Memory B cell (primary cell): ENCODE data around the gene RHOB.
"Not testable (repeated sequence)": the region's sequence is repeated elsewhere in the genome, so short reads cannot be mapped to it uniquely, and the experiment has no call there.

Source experiments
- ATAC-seq: fragments of 150-1000 bp; cut with Tn5 transposase; 2 replicates; pipeline ENCODE4 v1.10.0; 2021; ENCODE audit warnings: low read depth, mild to moderate bottlenecking, moderate library complexity
- DNase-seq, 2 donors: peaks; one replicate each; pipeline ENCODE4 v3.0.0; 2022; ENCODE audit warnings: low spot score in 2 of 2
- H3K27ac Mint-ChIP-seq: one replicate; pipeline ENCODE4 v1.8.0; 2022; ENCODE audit warnings: mild to moderate bottlenecking, moderate library complexity, mixed read lengths
- H3K27me3 Mint-ChIP-seq: one replicate; pipeline ENCODE4 v1.8.0; 2022; ENCODE audit warnings: mixed read lengths
- H3K36me3 Mint-ChIP-seq: one replicate; pipeline ENCODE4 v1.8.0; 2022; ENCODE audit warnings: mild to moderate bottlenecking, mixed read lengths
- H3K4me1 Mint-ChIP-seq: one replicate; pipeline ENCODE4 v1.8.0; 2022; ENCODE audit warnings: mixed read lengths
- H3K4me3 Mint-ChIP-seq: one replicate; pipeline ENCODE4 v1.8.0; 2022; ENCODE audit warnings: mild to moderate bottlenecking, moderate library complexity, mixed read lengths
- H3K9me3 Mint-ChIP-seq: one replicate; pipeline ENCODE4 v1.8.0; 2022; ENCODE audit warnings: mixed read lengths

The RHOB gene

GRCh38 chr2:20417230-20417821 is 29.5 kb upstream of the RHOB start:
- not testable (repeated sequence) for H3K4me1 Mint-ChIP-seq

GRCh38 chr2:20418519-20418918 is 28.4 kb upstream of the RHOB start:
- Mint-ChIP-seq H3K27ac (no peak overlapping the region), H3K4me1 (peaks cover 3% of the 10 kb centered on the region), H3K9me3 (no peaks in the 10 kb centered on the region), H3K27me3 (no peaks in the 10 kb centered on the region), H3K4me3 (no peak overlapping the region), H3K36me3 (no peaks in the 10 kb centered on the region)
- ATAC-seq (no peak), DNase-seq (no peak)

More at GRCh38 chr2:20417230-20417821, 29.5 kb upstream of the RHOB start:
- H3K4me3 Mint-ChIP-seq, H3K27ac Mint-ChIP-seq, H3K36me3 Mint-ChIP-seq, H3K9me3 Mint-ChIP-seq, DNase-seq, H3K27me3 Mint-ChIP-seq, ATAC-seq: not testable (repeated sequence)

GRCh38 chr2:20419007-20419576 is 27.8 kb upstream of the RHOB start:
- DNase-seq (no peak), ATAC-seq (no peak)
- Mint-ChIP-seq H3K9me3 (no peaks in the 10 kb centered on the region), H3K4me3 (no peak overlapping the region), H3K27me3 (no peaks in the 10 kb centered on the region), H3K4me1 (peaks cover 6% of the 10 kb centered on the region), H3K36me3 (no peaks in the 10 kb centered on the region), H3K27ac (no peak overlapping the region)

- Mint-ChIP-seq H3K4me3 (no peak overlapping the region), H3K9me3 (no peaks in the 10 kb centered on the region), H3K36me3 (no peaks in the 10 kb centered on the region), H3K4me1 (peaks cover 7% of the 10 kb centered on the region), H3K27ac (no peak overlapping the region), H3K27me3 (no peaks in the 10 kb centered on the region)
- ATAC-seq, result no peak
- DNase-seq, result no peak
These were observed 27.1 kb upstream of the RHOB start for GRCh38 chr2:20419752-20420151.

- Mint-ChIP-seq H3K9me3 (no peaks in the 10 kb centered on the region), H3K27ac (no peak overlapping the region), H3K36me3 (no peaks in the 10 kb centered on the region), H3K27me3 (no peaks in the 10 kb centered on the region), H3K4me3 (no peak overlapping the region), H3K4me1 (peaks cover 19% of the 10 kb centered on the region)
- DNase-seq (no peak), ATAC-seq (no peak)
These were observed 25.4 kb upstream of the RHOB start for GRCh38 chr2:20421336-20421987.

GRCh38 chr2:20421988-20422370 is 24.9 kb upstream of the RHOB start:
- H3K4me1 Mint-ChIP-seq, result peaks cover 23% of the 10 kb centered on the region
- H3K27ac Mint-ChIP-seq, result no peak overlapping the region
- DNase-seq, result no peak
- no peaks in the 10 kb centered on the region for H3K27me3 Mint-ChIP-seq
- no peaks in the 10 kb centered on the region for H3K9me3 Mint-ChIP-seq
- H3K4me3 Mint-ChIP-seq, result no peak overlapping the region
- no peak for ATAC-seq
- H3K36me3 Mint-ChIP-seq, result no peaks in the 10 kb centered on the region

GRCh38 chr2:20422402-20423271 is 24.2 kb upstream of the RHOB start:
- Mint-ChIP-seq H3K36me3 (no peaks in the 10 kb centered on the region), H3K9me3 (no peaks in the 10 kb centered on the region), H3K27ac (no peak overlapping the region), H3K4me1 (peaks cover 30% of the 10 kb centered on the region), H3K4me3 (no peak overlapping the region), H3K27me3 (no peaks in the 10 kb centered on the region)
- ATAC-seq, result no peak
- DNase-seq, result no peak

- Mint-ChIP-seq H3K36me3 (no peaks in the 10 kb centered on the region), H3K27me3 (no peaks in the 10 kb centered on the region), H3K27ac (peak overlapping the region; percentile 74), H3K4me3 (no peak overlapping the region), H3K4me1 (peaks cover 34% of the 10 kb centered on the region), H3K9me3 (no peaks in the 10 kb centered on the region)
- no peak for DNase-seq
- no peak for ATAC-seq
These were observed 23.5 kb upstream of the RHOB start for GRCh38 chr2:20423359-20423758.

- peak overlapping the region; percentile 74 for H3K27ac Mint-ChIP-seq
- H3K36me3 Mint-ChIP-seq, result no peaks in the 10 kb centered on the region
- H3K4me1 Mint-ChIP-seq, result peaks cover 37% of the 10 kb centered on the region
- no peaks in the 10 kb centered on the region for H3K9me3 Mint-ChIP-seq
- H3K4me3 Mint-ChIP-seq, result peak overlapping the region; percentile 64
- DNase-seq, result no peak
- H3K27me3 Mint-ChIP-seq, result no peaks in the 10 kb centered on the region
- ATAC-seq, result no peak
These were observed 23.0 kb upstream of the RHOB start for GRCh38 chr2:20423847-20424246.

GRCh38 chr2:20424300-20425290 is 22.3 kb upstream of the RHOB start:
- no peaks in the 10 kb centered on the region for H3K36me3 Mint-ChIP-seq
- ATAC-seq (peak; percentile 62), DNase-seq (peak in 1 of 2 donors; percentile 18)
- no peaks in the 10 kb centered on the region for H3K27me3 Mint-ChIP-seq
- H3K27ac Mint-ChIP-seq, result peak overlapping the region; percentile 91
- peak overlapping the region; percentile 76 for H3K4me3 Mint-ChIP-seq
- H3K4me1 Mint-ChIP-seq, result peaks cover 44% of the 10 kb centered on the region
- no peaks in the 10 kb centered on the region for H3K9me3 Mint-ChIP-seq

GRCh38 chr2:20425371-20425881 is 21.4 kb upstream of the RHOB start:
- Mint-ChIP-seq H3K27me3 (no peaks in the 10 kb centered on the region), H3K4me1 (peaks cover 50% of the 10 kb centered on the region), H3K4me3 (peak overlapping the region; percentile 76), H3K9me3 (no peaks in the 10 kb centered on the region), H3K27ac (peak overlapping the region; percentile 91), H3K36me3 (no peaks in the 10 kb centered on the region)
- peak; percentile 77 for ATAC-seq
- DNase-seq, result peak in 1 of 2 donors; percentile 25

- peak overlapping the region; percentile 76 for H3K4me3 Mint-ChIP-seq
- H3K9me3 Mint-ChIP-seq, result no peaks in the 10 kb centered on the region
- no peak for DNase-seq
- H3K4me1 Mint-ChIP-seq, result peaks cover 54% of the 10 kb centered on the region
- H3K36me3 Mint-ChIP-seq, result no peaks in the 10 kb centered on the region
- ATAC-seq, result no peak
- H3K27me3 Mint-ChIP-seq, result no peaks in the 10 kb centered on the region
- no peak overlapping the region for H3K27ac Mint-ChIP-seq
These were observed 21.0 kb upstream of the RHOB start for GRCh38 chr2:20425884-20426283.

GRCh38 chr2:20427931-20428526 is 18.8 kb upstream of the RHOB start:
- H3K4me3 Mint-ChIP-seq, result no peak overlapping the region

More at GRCh38 chr2:20427931-20428526, 18.8 kb upstream of the RHOB start:
- no peaks in the 10 kb centered on the region for H3K9me3 Mint-ChIP-seq
- no peaks in the 10 kb centered on the region for H3K27me3 Mint-ChIP-seq
- ATAC-seq, result no peak
- no peak for DNase-seq
- peak overlapping the region; percentile 24 for H3K27ac Mint-ChIP-seq
- H3K36me3 Mint-ChIP-seq, result no peaks in the 10 kb centered on the region
- H3K4me1 Mint-ChIP-seq, result peaks cover 55% of the 10 kb centered on the region
